IMR-90 (cell line): Measurements from ENCODE around the gene SMIM5. TPM values are rescaled to one million over a fixed set of nuclear protein-coding genes. Genes with fewer than 3 reads are reported as not detected.

ENCODE experiments used
- ATAC-seq: fragments of 200-7000 bp; cut with Tn5 transposase; 2 replicates; pipeline ENCODE4 v1.9.1; 2020; ENCODE audit warnings: low read depth, mild to moderate bottlenecking, moderate library complexity
- BruUV-seq: library from RNA; stranded (reverse); fragments of 400-500 nt; replicated peaks from 2 replicates; lab custom pipeline; 2021; lab: Mats Ljungman, UMichigan
- CTCF ChIA-PET: fragments of 300-600 bp; formaldehyde crosslinking; extraction: SDS; loops from one replicate; lab custom pipeline; 2021; ENCODE audit warnings: antibody characterized with exemption; lab: Yijun Ruan, JAX
- POLR2A ChIA-PET: fragments of 300-600 bp; sonication (Branson Sonifier 250); formaldehyde crosslinking; loops from one replicate; lab custom pipeline; 2022; ENCODE audit warnings: antibody characterized with exemption; ENCODE audit not compliant: unreplicated experiment; lab: Charles Lee
- DNase-seq: peaks from one replicate; pipeline ENCODE4 v3.0.0; 2013
- H2AFZ ChIP-seq: replicated peaks from 2 replicates; pipeline ENCODE3; 2013; ENCODE audit warnings: low read length, mild to moderate bottlenecking; ENCODE audit not compliant: poor library complexity
- H2AK5ac ChIP-seq: 2 replicates; pipeline ENCODE4 v1.6.1; 2013; ENCODE audit warnings: low read depth, low read length, inconsistent platforms
- H2AK9ac ChIP-seq: replicated peaks from 2 replicates; pipeline ENCODE3; 2013; ENCODE audit warnings: mild to moderate bottlenecking, low read depth, low read length, moderate library complexity; ENCODE audit not compliant: poor library complexity
- H2BK120ac ChIP-seq: 2 replicates; pipeline ENCODE4 v1.6.1; 2013; ENCODE audit warnings: low read depth, low read length, inconsistent platforms
- H2BK15ac ChIP-seq: 3 replicates; pipeline ENCODE4 v1.6.1; 2013; ENCODE audit warnings: low read depth, low read length, inconsistent platforms
- H2BK20ac ChIP-seq: 2 replicates; pipeline ENCODE4 v1.6.1; 2013; ENCODE audit warnings: low read depth, mild to moderate bottlenecking, inconsistent platforms, low read length, moderate library complexity
- H2BK5ac ChIP-seq: 2 replicates; pipeline ENCODE4 v1.6.1; 2013; ENCODE audit warnings: mild to moderate bottlenecking, low read depth, low read length, inconsistent platforms; ENCODE audit not compliant: poor library complexity, severe bottlenecking
- H3K14ac ChIP-seq: replicated peaks from 2 replicates; pipeline ENCODE4 v1.6.1; 2013; ENCODE audit warnings: low read depth, low read length, inconsistent platforms
- H3K18ac ChIP-seq: 2 replicates; pipeline ENCODE4 v1.6.1; 2013; ENCODE audit warnings: low read depth, low read length, control low read depth
- H3K23ac ChIP-seq: 2 replicates; pipeline ENCODE4 v1.6.1; 2013; ENCODE audit warnings: low read depth, low read length, inconsistent platforms
- H3K27ac ChIP-seq: 2 replicates; pipeline ENCODE4 v1.5.1; 2013; ENCODE audit warnings: mild to moderate bottlenecking, control low read depth, low read length; ENCODE audit not compliant: insufficient read depth
- H3K27me3 ChIP-seq: 2 replicates; pipeline ENCODE4 v1.6.1; 2013; ENCODE audit warnings: low read length; ENCODE audit not compliant: control insufficient read depth, insufficient read depth
- H3K36me3 ChIP-seq: 2 replicates; pipeline ENCODE4 v1.6.1; 2013; ENCODE audit warnings: low read length, mixed read lengths; ENCODE audit not compliant: control insufficient read depth, insufficient read depth
- H3K4ac ChIP-seq: 2 replicates; pipeline ENCODE4 v1.6.1; 2013; ENCODE audit warnings: low read depth, low read length, inconsistent platforms
- H3K4me1 ChIP-seq: 2 replicates; pipeline ENCODE4 v1.6.1; 2013; ENCODE audit warnings: low read length, mixed read lengths; ENCODE audit not compliant: control insufficient read depth, insufficient read depth
- H3K4me2 ChIP-seq: 2 replicates; pipeline ENCODE4 v1.6.1; 2013; ENCODE audit warnings: low read depth, mild to moderate bottlenecking, control low read depth, low read length, moderate library complexity
- H3K4me3 ChIP-seq: 2 replicates; pipeline ENCODE4 v1.5.1; 2013; ENCODE audit warnings: low read depth, mild to moderate bottlenecking, control low read depth, low read length, moderate library complexity; ENCODE audit not compliant: insufficient read depth
- H3K56ac ChIP-seq: 2 replicates; pipeline ENCODE4 v1.6.1; 2013; ENCODE audit warnings: low read length, inconsistent platforms; ENCODE audit not compliant: insufficient read depth; ENCODE audit errors: extremely low read depth
- H3K79me1 ChIP-seq, 2 experiments: 2 replicates each; pipeline ENCODE4 v1.6.1; 2013; ENCODE audit warnings: low read length in 2 of 2, inconsistent platforms in 1 of 2, low read depth in 1 of 2
- H3K9ac ChIP-seq: 2 replicates; pipeline ENCODE4 v1.6.1; 2013; ENCODE audit warnings: low read depth, low read length, control low read depth
- H3K9me1 ChIP-seq: 2 replicates; pipeline ENCODE4 v1.6.1; 2013; ENCODE audit warnings: low read length, inconsistent platforms; ENCODE audit not compliant: insufficient read depth
- H3K9me3 ChIP-seq: 2 replicates; pipeline ENCODE4 v1.6.1; 2013; ENCODE audit warnings: low read length; ENCODE audit not compliant: control insufficient read depth, insufficient read depth
- H4K20me1 ChIP-seq: 2 replicates; pipeline ENCODE4 v1.6.1; 2013; ENCODE audit warnings: low read length, inconsistent platforms; ENCODE audit not compliant: insufficient read depth
- H4K5ac ChIP-seq: 2 replicates; pipeline ENCODE4 v1.6.1; 2013; ENCODE audit warnings: mild to moderate bottlenecking, low read depth, low read length, control low read depth
- H4K8ac ChIP-seq, 2 experiments: 2 replicates each; pipeline ENCODE4 v1.6.1; 2013; ENCODE audit warnings: low read depth in 2 of 2, low read length in 2 of 2, control low read depth in 1 of 2, inconsistent platforms in 1 of 2
- H4K91ac ChIP-seq: 2 replicates; pipeline ENCODE4 v1.6.1; 2013; ENCODE audit warnings: low read depth, low read length, inconsistent platforms; ENCODE audit not compliant: insufficient read depth
- RFX5 ChIP-seq: IDR thresholded peaks from 2 replicates; pipeline ENCODE4 v1.8.0; 2012; ENCODE audit warnings: low read depth, mild to moderate bottlenecking, low read length, moderate library complexity
- WGBS, 2 experiments: methylation state at CpG; one replicate each; pipeline versions ENCODE4 v1.1.5 to v1.1.7; 2013; ENCODE audit warnings: missing lambda C conversion rate in 2 of 2; ENCODE audit not compliant: insufficient read length in 1 of 2; ENCODE audit errors: extremely low coverage in 2 of 2; 5-methylcytosine and 5-hydroxymethylcytosine counted together
- dilution Hi-C: fragments of 300-500 bp; cut with HindIII; formaldehyde crosslinking; loops from one replicate; pipeline ENCODE4 v1.14.3; 2018; ENCODE audit warnings: low sequenced_read_pairs; ENCODE audit not compliant: unreplicated experiment
- in situ Hi-C: fragments of 300-500 bp; cut with MboI; formaldehyde crosslinking; loops from 3 replicates; pipeline ENCODE4 v1.14.3; 2019; ENCODE audit warnings: low sequenced_read_pairs, inconsistent platforms, mixed read lengths
- intact Hi-C: fragments of 100-400 bp; cut with micrococcal nuclease; formaldehyde crosslinking; loops from 2 replicates; pipeline ENCODE4 v1.10.0; 2022
- polyA plus RNA-seq, 3 experiments: library from polyadenylated mRNA; depleted of rRNA; stranded (reverse); fragments of >200 nt; gene quantifications; 2 replicates each; pipeline ENCODE4 v1.2.3, GENCODE V29; 2012; ENCODE audit warnings: low replicate concordance in 1 of 3
- total RNA-seq: library from RNA; depleted of rRNA; stranded (reverse); fragments of >200 nt; gene quantifications from 2 replicates; pipeline ENCODE4 v1.2.3, GENCODE V29; 2012

SMIM5 gene
- total and polyA plus RNA-seq, 2 of the 4 experiments (the other 2 are of a cell fraction), result not detected

DNA sequence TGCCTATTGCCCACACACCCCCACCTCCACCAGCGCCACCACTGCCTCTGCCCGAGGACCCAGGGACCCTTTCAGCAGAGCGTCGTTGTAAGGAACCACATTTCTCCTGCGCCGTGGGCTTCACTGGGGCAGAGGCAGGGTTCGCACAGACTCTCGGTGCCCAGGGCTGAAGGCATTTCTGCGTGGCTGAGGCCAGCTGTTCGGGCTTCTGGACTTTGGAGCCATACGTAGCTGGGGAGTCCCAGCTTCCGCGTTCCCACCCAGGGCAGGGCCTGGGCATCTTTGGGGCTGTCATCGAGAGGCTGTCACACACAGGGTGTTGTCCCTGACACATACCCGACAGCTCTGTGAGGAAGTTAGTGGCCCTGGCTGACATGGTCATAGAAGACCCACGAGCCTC lies 16.0 kb upstream of the SMIM5 start:
- H4K5ac ChIP-seq, result no peak overlapping the region
- no peaks in the 10 kb centered on the region for H3K79me1 ChIP-seq
- no peak overlapping the region for H3K4ac ChIP-seq
- no peak overlapping the region for H2BK20ac ChIP-seq
- H3K23ac ChIP-seq, result no peak overlapping the region
- 87% methylated on average over 11 of the region's 16 CpGs; no CpG with 5 or more reads in 1 of the 2 experiments for WGBS, 2 experiments
- no peak for DNase-seq
- H3K4me2 ChIP-seq, result no peak overlapping the region
- no peaks in the 10 kb centered on the region for H3K36me3 ChIP-seq
- no peaks in the 10 kb centered on the region for H3K9me1 ChIP-seq
- H3K56ac ChIP-seq, result no peak overlapping the region
- intact Hi-C loops, result no loop called here
- H2AK5ac ChIP-seq, result no peak overlapping the region
- no TSS peak for BruUV-seq
- H3K27me3 ChIP-seq, result peaks cover 14% of the 10 kb centered on the region; the same call in 1 of the 2 replicates
- H2AK9ac ChIP-seq, result no peak overlapping the region
- H4K91ac ChIP-seq, result no peak overlapping the region
- dilution Hi-C loops, result no loop called here
- no peak for ATAC-seq
- no peaks in the 10 kb centered on the region for H3K9me3 ChIP-seq
- H3K27ac ChIP-seq, result no peak overlapping the region
- no peak overlapping the region for H4K8ac ChIP-seq
- no peak overlapping the region for H3K4me3 ChIP-seq
- H3K14ac ChIP-seq, result no peak overlapping the region
- no peak overlapping the region for H2BK5ac ChIP-seq
- H3K18ac ChIP-seq, result no peak overlapping the region
- ChIA-PET POLR2A (no interaction called here), CTCF (no interaction called here)
- peaks cover 4% of the 10 kb centered on the region; the same call in 1 of the 2 replicates for H3K4me1 ChIP-seq
- H3K9ac ChIP-seq, result no peak overlapping the region
- no peak overlapping the region for H2BK120ac ChIP-seq
- no peak overlapping the region for H2BK15ac ChIP-seq
- no peak for TF ChIP-seq RFX5
- peak overlapping the region; percentile 11 for H2AFZ ChIP-seq
- in situ Hi-C loops, result no loop called here
- H4K20me1 ChIP-seq, result no peaks in the 10 kb centered on the region
